HFFc6 (cell line): Measurements from ENCODE around the gene PAX4. TPM values are rescaled to one million over a fixed set of nuclear protein-coding genes. Genes with fewer than 3 reads are reported as not detected.

Experiments
- DNase-seq: peaks from one replicate; pipeline ENCODE4 v3.0.0-alpha.2; 2018
- H3K27ac Mint-ChIP-seq: 2 replicates; pipeline ENCODE4 v1.8.0; 2020; ENCODE audit warnings: mild to moderate bottlenecking, mixed read lengths
- H3K27me3 Mint-ChIP-seq: 2 replicates; pipeline ENCODE4 v1.8.0; 2021; ENCODE audit warnings: mild to moderate bottlenecking, moderate library complexity, mixed read lengths; ENCODE audit not compliant: insufficient read depth
- H3K36me3 Mint-ChIP-seq: 2 replicates; pipeline ENCODE4 v1.8.0; 2021; ENCODE audit warnings: low read depth, mixed read lengths
- H3K4me1 Mint-ChIP-seq: 2 replicates; pipeline ENCODE4 v1.8.0; 2020; ENCODE audit warnings: low read depth, mixed read lengths
- H3K4me3 Mint-ChIP-seq: 2 replicates; pipeline ENCODE4 v1.8.0; 2020; ENCODE audit warnings: mild to moderate bottlenecking, moderate library complexity, mixed read lengths
- H3K9me3 Mint-ChIP-seq: 2 replicates; pipeline ENCODE4 v1.8.0; 2020; ENCODE audit warnings: mild to moderate bottlenecking, mixed read lengths
- CTCF ChIP-seq: fragments of 200-600 bp; sonication (generic); IDR thresholded peaks from 2 replicates; pipeline ENCODE4 v1.5.0; 2021; ENCODE audit warnings: antibody characterized with exemption, mild to moderate bottlenecking
- total RNA-seq, 6 experiments: library from RNA; stranded (reverse); fragmentation: NEBNext Ultra II Directional; extraction: Animal tissue kit (Norgen Biotek cat#: 25700); gene quantifications; 2 replicates in 1 of 6; 3 replicates in 5 of 6; pipeline ENCODE4 v1.2.3, GENCODE V29; 2021

Gene PAX4
- total RNA-seq, 6 experiments from 2014 or later, result not detected

- peaks cover 37% of the 10 kb centered on the region for H3K4me1 Mint-ChIP-seq
- H3K36me3 Mint-ChIP-seq, result peaks cover 20% of the 10 kb centered on the region
- H3K27me3 Mint-ChIP-seq, result peaks cover 2% of the 10 kb centered on the region; the same call in 1 of the 2 replicates
- H3K4me3 Mint-ChIP-seq, result peak within 1 kb of the TSS; percentile 93
- DNase-seq, result peak; percentile 99
- H3K27ac Mint-ChIP-seq, result peak within 1 kb of the TSS; percentile 98
- H3K9me3 Mint-ChIP-seq, result no peaks in the 10 kb centered on the region
- 0 out of 2 replicates have a peak, but pooled peaks have one; percentile 4 for TF ChIP-seq CTCF
Measured at GRCh38 chr7:127651556-127652332, 33.8 kb upstream of the PAX4 start, which contains the start of gene SND1. TSS of gene SND1 (plus strand) at chr7:127652194. CDS start at chr7:127652374, 180 bp downstream.

GRCh38 chr7:127650847-127651555 is 33.1 kb upstream of the PAX4 start:
- H3K27ac Mint-ChIP-seq, result peak overlapping the region; percentile 98
- H3K27me3 Mint-ChIP-seq, result peaks cover 4% of the 10 kb centered on the region; the same call in 1 of the 2 replicates
- peaks cover 36% of the 10 kb centered on the region for H3K4me1 Mint-ChIP-seq
- H3K36me3 Mint-ChIP-seq, result peaks cover 20% of the 10 kb centered on the region
- TF ChIP-seq CTCF, result no peak
- no peaks in the 10 kb centered on the region for H3K9me3 Mint-ChIP-seq
- no peak for DNase-seq
- H3K4me3 Mint-ChIP-seq, result peak overlapping the region; percentile 93

- DNase-seq, result no peak
- no peak for TF ChIP-seq CTCF
- Mint-ChIP-seq H3K4me3 (no peak overlapping the region), H3K27ac (no peak overlapping the region), H3K4me1 (peaks cover 21% of the 10 kb centered on the region), H3K9me3 (no peaks in the 10 kb centered on the region), H3K27me3 (peaks cover 4% of the 10 kb centered on the region; the same call in 1 of the 2 replicates), H3K36me3 (peaks cover 16% of the 10 kb centered on the region)
Measured at GRCh38 chr7:127648986-127649385, 31.0 kb upstream of the PAX4 start.

GRCh38 chr7:127647636-127648035 is 29.7 kb upstream of the PAX4 start:
- peaks cover 3% of the 10 kb centered on the region for H3K36me3 Mint-ChIP-seq
- H3K9me3 Mint-ChIP-seq, result no peaks in the 10 kb centered on the region
- H3K4me3 Mint-ChIP-seq, result no peak overlapping the region
- H3K4me1 Mint-ChIP-seq, result peaks cover 10% of the 10 kb centered on the region; the same call in 1 of the 2 replicates
- H3K27me3 Mint-ChIP-seq, result peaks cover 4% of the 10 kb centered on the region; the same call in 1 of the 2 replicates
- no peak overlapping the region for H3K27ac Mint-ChIP-seq
- TF ChIP-seq CTCF, result no peak
- DNase-seq, result no peak

- H3K27ac Mint-ChIP-seq, result no peak overlapping the region
- no peak overlapping the region for H3K4me3 Mint-ChIP-seq
- H3K9me3 Mint-ChIP-seq, result no peaks in the 10 kb centered on the region
- H3K36me3 Mint-ChIP-seq, result no peaks in the 10 kb centered on the region
- peaks cover 2% of the 10 kb centered on the region; the same call in 1 of the 2 replicates for H3K27me3 Mint-ChIP-seq
- no peak for TF ChIP-seq CTCF
- no peak for DNase-seq
- H3K4me1 Mint-ChIP-seq, result peaks cover 15% of the 10 kb centered on the region
Measured at GRCh38 chr7:127644484-127644883, 26.5 kb upstream of the PAX4 start.
